Right atrium auricular region (tissue), 2 donors: ENCODE data around the gene TAC3. TPM values are rescaled to one million over a fixed set of nuclear protein-coding genes. Genes with fewer than 3 reads are reported as not detected.
A peak's percentile ranks its signal among the peaks of the same experiment; 100 is the strongest.

Source experiments
- DNase-seq: peaks from one replicate; pipeline ENCODE4 v3.0.0-alpha.2; 2019; ENCODE audit warnings: low spot score
- H3K27ac ChIP-seq, 2 donors: fragments of 200-600 bp; sonication (generic); 1 replicate in 1 of 2; 2 replicates in 1 of 2; pipeline ENCODE4 v1.5.1; 2016 to 2019
- H3K27me3 ChIP-seq, 2 donors: fragments of 200-600 bp; sonication (generic); one replicate each; pipeline versions ENCODE4 v1.5.1 to v1.6.0; 2017 to 2019
- H3K36me3 ChIP-seq: fragments of 200-600 bp; sonication (generic); one replicate; pipeline ENCODE4 v1.5.1; 2016
- H3K4me1 ChIP-seq, 2 donors: fragments of 200-600 bp; sonication (generic); one replicate each; pipeline versions ENCODE4 v1.5.1 to v1.6.0; 2017 to 2019
- H3K4me3 ChIP-seq, 2 donors: fragments of 200-600 bp; sonication (generic); 1 replicate in 1 of 2; 2 replicates in 1 of 2; pipeline ENCODE4 v1.5.1; 2017 to 2019; ENCODE audit warnings: mild to moderate bottlenecking in 1 of 2, moderate library complexity in 1 of 2
- H3K9me3 ChIP-seq, 2 donors: fragments of 200-600 bp; sonication (generic); one replicate each; pipeline ENCODE4 v1.5.1; 2019
- CTCF ChIP-seq, 2 donors: fragments of 200-600 bp; sonication (generic); IDR thresholded peaks; one replicate each; pipeline ENCODE4 v1.5.1; 2019; ENCODE audit warnings: antibody characterized with exemption in 2 of 2
- total RNA-seq, 2 donors: library from RNA; depleted of rRNA; stranded (reverse); fragments of >200 nt; gene quantifications; one replicate each; pipeline ENCODE4 v1.1.0, GENCODE V29; 2016

The TAC3 gene
- total RNA-seq, 2 donors from 2014 or later: not detected

- Histone ChIP-seq H3K36me3 (peaks cover 5% of the 10 kb centered on the region), H3K9me3 (no peaks in the 10 kb centered on the region), H3K4me1 (peaks cover 0 to 24% of the 10 kb centered on the region in 2 donors), H3K4me3 (no peak overlapping the region), H3K27ac (no peak overlapping the region), H3K27me3 (no peaks in the 10 kb centered on the region)
- DNase-seq: no peak
- no peak for TF ChIP-seq CTCF (IDR thresholded peaks at IDR 0.05)
Observed at GRCh38 chr12:56993346-56993745, 23.0 kb downstream of the TAC3 start.

DNA sequence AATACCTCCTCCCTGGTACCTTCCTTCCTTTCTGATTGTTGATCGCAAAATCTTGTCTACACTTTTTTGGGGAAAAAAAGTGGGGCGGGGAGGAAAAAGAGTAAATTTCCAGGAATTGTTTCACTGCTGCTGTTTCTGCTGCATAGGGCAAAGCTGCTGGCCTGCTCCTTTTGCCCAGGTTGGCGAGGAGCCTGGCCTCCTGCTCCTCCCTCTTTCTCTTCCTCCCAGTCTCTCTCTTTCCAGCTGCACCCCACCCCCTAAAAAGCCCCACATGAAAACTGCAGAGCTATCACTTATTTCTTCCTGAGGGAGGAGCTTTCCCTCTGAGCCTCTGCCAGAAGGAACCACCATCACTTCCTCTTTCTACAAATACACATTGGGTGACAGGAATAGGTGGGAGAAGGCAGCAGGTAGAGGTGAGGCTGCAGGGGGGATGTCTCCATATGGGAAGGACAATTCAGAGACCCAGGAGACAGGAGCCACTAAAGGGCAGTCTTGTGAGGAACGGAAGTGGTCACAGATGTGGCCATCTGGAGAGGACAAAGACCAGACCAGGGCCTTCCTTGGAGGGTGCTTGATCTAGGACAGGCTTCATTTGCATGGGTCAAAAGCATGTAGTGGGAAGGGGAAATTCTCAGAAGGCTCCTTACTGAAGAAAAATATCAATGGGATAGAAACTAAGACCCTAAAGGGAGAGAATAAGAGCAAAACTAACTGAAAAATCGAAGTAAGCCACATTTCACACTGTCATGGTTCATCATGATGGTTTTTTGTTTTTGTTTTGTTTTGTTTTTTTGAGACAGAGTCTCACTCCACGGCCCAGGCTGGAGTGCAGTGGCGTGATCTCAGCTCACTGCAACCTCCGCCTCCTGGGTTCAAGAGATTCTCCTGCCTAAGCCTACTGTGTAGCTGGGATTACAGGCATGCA, 24.7 kb downstream of the TAC3 start:
- Histone ChIP-seq H3K27ac (no peak overlapping the region), H3K36me3 (no peaks in the 10 kb centered on the region), H3K9me3 (no peaks in the 10 kb centered on the region), H3K27me3 (no peaks in the 10 kb centered on the region), H3K4me3 (no peak overlapping the region), H3K4me1 (peaks cover 0 to 32% of the 10 kb centered on the region in 2 donors)
- DNase-seq: no peak
- TF ChIP-seq CTCF (IDR thresholded peaks at IDR 0.05): no peak

- Histone ChIP-seq H3K36me3 (no peaks in the 10 kb centered on the region), H3K27ac (no peak overlapping the region), H3K4me1 (peaks cover 0 to 32% of the 10 kb centered on the region in 2 donors), H3K9me3 (no peaks in the 10 kb centered on the region), H3K27me3 (no peaks in the 10 kb centered on the region), H3K4me3 (no peak overlapping the region)
- DNase-seq: no peak
- TF ChIP-seq CTCF (IDR thresholded peaks at IDR 0.05): no peak
Observed at GRCh38 chr12:56990648-56991318, 25.5 kb downstream of the TAC3 start.

DNA sequence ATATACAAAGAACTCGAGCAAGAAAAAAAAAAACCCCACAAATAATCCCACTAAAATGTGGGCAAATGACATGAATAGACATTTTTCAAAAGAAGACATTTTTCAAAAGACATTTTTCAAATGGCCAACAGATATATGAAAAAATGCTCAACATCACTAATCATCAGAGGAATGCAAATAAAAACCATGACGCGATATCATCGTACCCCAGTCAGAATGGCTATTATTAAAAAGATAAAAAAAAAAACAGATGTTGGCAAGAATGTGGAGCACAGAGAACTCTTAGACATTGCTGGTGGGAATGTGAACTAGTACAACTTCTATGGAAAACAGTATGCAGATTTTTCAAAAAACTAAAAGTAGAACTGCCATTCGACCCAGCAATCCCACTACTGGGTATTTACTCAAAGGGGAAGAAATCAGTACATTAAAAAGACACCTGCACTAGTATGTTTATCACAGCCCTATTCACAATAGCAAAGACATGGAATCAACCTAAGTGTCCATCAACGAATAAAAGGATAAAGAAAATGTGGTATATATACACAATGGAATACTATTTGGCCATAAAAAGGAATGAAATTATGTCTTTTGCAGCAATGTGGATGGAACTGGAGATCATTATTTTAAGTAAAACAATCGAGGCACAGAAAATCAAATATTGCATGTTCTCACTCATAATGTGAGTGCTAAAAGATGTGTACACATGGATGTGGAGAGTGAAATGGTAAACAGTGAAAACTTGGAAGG, 26.3 kb downstream of the TAC3 start:
- TF ChIP-seq CTCF (IDR thresholded peaks at IDR 0.05): no peak
- Histone ChIP-seq H3K36me3 (no peaks in the 10 kb centered on the region), H3K9me3 (no peaks in the 10 kb centered on the region), H3K27ac (no peak overlapping the region), H3K27me3 (no peaks in the 10 kb centered on the region), H3K4me1 (peaks cover 0 to 32% of the 10 kb centered on the region in 2 donors), H3K4me3 (no peak overlapping the region)
- DNase-seq: no peak

- Histone ChIP-seq H3K27me3 (no peaks in the 10 kb centered on the region), H3K4me3 (no peak overlapping the region), H3K27ac (peak overlapping the region in 1 of 2 donors; percentile 41), H3K4me1 (peaks cover 0 to 32% of the 10 kb centered on the region in 2 donors), H3K9me3 (no peaks in the 10 kb centered on the region), H3K36me3 (no peaks in the 10 kb centered on the region)
- DNase-seq: no peak
- no peak for TF ChIP-seq CTCF (IDR thresholded peaks at IDR 0.05)
Observed at GRCh38 chr12:56988207-56988739, 28.1 kb downstream of the TAC3 start.
